Measurements from ENCODE around the gene SYNE1.

SYNE1 gene

GRCh38 chr6:152314483-152314832 is 322.7 kb downstream of the SYNE1 start:
- no peak for DNase-seq (ENCODE audit: low spot score)

DNA sequence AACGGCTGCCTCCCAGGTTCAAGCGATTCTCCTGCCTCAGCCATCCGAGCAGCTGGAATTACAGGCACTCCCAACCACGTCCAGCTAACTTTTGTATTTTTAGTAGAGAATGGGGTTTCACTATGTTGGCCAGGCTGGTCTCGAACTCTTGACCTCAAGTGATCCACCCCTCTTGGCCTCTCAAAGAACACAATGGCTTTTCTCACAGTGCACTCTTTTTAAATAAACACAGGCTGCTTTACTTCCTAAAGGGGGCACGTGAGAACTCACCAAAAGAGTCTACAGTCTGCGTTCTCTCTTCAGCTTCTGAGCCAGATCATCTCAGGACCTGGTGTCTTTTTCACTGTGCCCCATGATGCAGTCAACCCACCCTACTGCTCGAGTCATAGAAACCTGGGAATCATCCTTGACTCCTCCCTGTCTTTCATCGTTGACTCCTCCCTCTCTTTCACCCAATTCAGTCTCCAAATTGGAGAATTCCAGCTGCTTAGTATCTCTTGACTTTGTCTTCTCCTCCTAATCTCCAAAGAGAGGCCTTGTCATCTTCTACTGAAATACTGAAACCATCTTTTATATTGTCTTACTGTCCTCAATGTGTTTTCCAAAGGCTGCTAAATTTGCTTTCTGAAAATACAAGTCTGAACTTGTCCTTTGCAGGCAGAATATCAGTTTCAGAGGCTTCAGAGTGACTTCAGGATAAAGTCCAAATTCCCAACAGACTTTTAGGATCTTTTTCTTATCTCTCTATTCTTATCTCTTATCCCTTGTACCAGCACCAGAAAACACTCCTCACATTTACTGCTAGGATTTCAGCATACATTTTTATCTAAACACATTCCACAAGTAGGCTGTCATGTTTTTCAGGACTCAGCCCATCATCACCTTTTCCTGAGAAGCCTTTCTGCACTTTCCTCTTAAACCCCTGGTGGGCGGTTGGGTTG is 323.4 kb downstream of the SYNE1 start:
- DNase-seq (ENCODE audit: low spot score) = no peak

DNA sequence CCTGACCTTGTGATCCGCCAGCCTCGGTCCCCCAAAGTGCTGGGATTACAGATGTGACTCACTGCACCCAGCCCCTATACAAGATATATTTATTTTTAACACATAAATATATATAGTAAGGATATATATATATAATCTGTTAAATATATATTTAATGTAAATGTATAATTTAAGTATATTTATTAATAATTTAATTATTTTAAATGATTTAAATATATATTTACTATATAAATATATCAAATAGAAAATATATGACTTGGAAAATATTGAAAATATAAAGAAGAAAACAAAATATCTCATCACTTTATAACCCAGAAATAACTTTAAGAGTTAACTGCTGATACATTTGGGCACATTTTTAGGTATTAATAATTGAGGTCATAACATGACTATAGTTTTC is 324.7 kb downstream of the SYNE1 start:
- no peak for DNase-seq (ENCODE audit: low spot score)

GRCh38 chr6:152310371-152310954 is 326.7 kb downstream of the SYNE1 start:
- DNase-seq (ENCODE audit: low spot score) = no peak

DNA sequence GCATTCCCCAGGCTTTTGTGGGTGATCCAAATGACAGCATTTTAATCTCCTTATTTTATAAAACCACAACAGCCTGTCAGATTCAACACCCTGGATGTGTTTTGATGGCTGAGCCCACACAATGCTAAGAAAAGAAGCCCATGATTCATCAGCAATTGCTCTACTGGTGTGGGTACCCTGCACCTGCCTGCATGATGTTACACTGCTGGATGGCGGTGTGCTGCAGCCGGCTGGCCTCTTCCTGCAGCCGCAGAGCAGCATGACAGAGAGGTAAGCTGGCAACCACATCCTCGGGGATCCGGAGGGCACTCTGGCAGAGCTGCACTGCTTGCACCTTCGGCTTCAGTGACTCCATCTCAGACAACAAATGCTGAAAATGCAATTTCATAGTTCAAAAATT is 327.5 kb downstream of the SYNE1 start:
- DNase-seq (ENCODE audit: low spot score) = no peak

GRCh38 chr6:152309006-152309405 is 328.2 kb downstream of the SYNE1 start:
- DNase-seq (ENCODE audit: low spot score) = no peak

GRCh38 chr6:152308306-152308705 is 328.9 kb downstream of the SYNE1 start:
- DNase-seq (ENCODE audit: low spot score) = no peak

GRCh38 chr6:152305672-152306071 is 331.5 kb downstream of the SYNE1 start:
- DNase-seq (ENCODE audit: low spot score) = no peak

DNA sequence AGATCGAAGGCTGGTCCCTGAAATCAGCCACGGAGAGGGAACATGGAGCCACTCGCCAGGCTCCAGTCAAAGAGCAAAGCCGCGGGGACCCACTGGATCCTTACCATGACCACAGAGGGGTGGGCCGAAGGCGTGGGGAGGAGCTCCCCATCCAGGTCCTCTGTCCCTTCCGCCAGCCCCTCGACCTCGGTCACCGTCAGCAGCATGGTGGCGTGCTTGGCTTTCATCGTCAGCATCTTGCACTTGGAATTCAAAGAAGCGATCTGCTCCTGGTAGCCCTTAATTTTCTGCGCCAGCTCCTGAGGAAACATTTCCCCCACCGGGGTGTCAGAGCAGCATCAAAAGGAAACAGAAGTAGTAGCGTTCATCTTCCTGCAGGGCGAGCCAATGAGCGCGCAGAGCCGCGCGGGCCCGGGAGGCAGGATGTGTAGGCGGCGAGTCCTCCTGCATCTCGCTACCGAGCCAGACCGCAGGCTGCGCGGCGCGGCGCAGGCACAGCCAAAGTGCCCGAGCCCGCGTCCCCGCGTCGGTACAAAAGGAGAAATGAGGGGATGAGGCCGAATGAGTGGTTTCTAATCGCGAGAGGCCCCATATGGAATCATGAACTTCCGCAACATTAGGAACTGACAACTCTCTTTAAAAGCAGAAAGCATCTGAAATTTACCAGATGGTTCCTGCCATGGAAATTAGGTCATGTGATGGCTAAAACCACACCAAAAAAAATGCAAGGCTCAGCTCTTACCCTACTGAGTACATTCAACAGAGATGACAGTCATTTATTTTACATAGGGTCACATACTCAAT is 335.2 kb downstream of the SYNE1 start:
- DNase-seq (ENCODE audit: low spot score) = peak; percentile 94

- DNase-seq (ENCODE audit: low spot score) = no peak
Measured at GRCh38 chr6:152301021-152301764, 336.0 kb downstream of the SYNE1 start.

DNA sequence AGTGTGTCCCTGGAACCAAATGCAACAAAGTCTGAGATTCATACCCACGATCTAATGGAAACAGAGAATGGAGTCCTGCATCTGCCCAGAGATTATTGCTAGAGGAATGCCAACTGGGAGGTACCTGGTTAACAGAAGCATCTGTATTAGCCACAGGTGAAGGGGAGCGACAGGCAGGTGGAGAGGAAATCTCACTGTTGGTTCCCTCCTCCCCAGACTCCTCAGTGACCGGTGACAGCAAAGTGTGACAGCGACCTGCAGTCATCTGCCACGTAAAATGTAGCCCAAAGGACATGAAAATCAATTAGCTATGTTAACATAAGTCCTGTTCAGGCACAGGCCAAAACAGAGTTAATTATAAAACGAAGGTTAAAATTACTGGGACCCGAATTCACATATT is 336.6 kb downstream of the SYNE1 start:
- DNase-seq (ENCODE audit: low spot score) = no peak

DNA sequence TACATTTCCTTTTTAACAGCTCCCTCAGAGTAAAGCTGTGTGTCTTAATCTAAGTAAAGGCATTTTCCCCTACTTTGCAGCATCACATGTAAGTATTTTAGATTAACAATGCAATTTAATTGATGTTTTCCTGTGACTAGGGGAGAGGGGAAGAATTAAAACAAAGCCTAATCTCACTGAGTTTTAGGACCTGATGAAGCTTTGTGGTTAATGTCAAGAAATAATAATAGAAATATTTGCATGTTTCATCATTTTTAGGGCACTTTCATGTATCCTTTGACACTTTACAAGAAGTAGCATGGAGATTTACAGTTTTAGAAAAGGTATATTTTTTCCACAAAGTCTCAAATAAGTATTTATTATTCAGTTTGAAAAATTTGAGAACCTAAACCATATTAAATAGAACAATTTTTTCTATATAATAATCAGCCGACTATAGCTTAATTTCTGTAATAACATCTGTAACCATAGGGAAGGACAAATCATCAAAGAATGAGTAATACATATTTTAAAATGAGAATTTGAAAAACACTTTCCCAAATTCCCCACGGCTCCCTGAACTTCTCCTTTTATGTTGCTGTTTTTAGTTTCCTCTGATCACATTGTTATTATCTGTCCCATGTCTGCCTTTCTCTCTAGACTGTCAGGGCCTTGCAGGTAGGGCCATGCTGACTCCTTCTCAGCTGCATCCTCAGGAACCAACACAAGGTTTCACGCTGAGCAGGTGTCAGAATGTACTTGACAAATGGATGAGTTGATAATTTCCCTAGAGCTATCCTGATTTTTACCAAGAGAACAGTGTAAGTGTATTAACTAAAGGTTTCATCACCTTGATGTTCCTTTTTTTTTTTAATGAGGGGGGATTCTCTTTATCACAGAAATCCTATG is 338.1 kb downstream of the SYNE1 start:
- no peak for DNase-seq (ENCODE audit: low spot score)

DNA sequence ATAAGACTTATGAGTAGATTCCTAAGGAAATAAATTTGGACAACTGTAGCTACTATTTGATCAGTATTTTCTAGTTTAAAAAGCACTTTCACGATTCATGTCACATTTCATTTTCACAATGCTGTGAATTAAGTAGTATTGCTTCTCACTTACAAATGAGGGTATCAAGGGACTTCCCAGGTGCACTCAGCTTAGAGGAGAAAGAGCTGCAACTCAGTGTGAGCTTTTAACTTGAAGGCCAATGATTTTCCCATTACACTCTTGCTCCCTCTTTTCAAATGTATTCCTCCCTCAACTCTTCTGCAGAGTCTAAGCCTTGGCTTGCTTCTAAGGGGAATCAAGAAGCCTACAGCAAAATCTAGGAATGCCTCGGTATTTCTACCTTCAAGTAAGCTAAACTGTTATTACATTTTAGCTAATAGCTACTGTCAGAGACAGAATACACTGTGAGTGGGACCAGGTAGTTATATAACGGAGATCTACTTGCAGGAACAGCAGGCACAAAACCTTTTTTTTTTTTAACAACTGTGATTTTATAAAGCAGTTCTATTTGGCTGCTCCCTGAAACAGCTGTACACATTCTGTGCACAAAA is 339.0 kb downstream of the SYNE1 start:
- DNase-seq (ENCODE audit: low spot score) = no peak

GRCh38 chr6:152296648-152297376 is 340.4 kb downstream of the SYNE1 start:
- no peak for DNase-seq (ENCODE audit: low spot score)

DNA sequence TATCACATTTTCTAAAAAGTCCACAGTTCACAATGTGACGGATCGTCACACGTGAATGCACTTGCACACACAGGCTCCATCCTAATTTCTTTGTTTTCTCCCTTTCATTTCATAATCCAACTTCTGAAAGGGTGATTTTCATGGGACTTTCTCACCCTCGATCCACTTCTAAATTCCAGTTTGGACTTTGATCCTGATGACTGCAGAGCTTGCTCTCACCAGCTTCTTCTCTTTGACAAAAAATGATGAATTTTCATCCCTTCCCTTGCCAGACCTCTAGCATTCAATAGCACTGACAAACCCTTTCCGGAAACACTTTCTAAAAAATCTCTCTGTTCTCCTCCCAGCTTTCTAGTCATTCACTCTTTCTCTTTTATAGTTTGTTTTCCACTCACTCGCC is 341.2 kb downstream of the SYNE1 start:
- DNase-seq (ENCODE audit: low spot score) = no peak

GRCh38 chr6:152295346-152295745 is 341.8 kb downstream of the SYNE1 start:
- DNase-seq (ENCODE audit: low spot score) = no peak

GRCh38 chr6:152293404-152293803 is 343.8 kb downstream of the SYNE1 start:
- no peak for DNase-seq (ENCODE audit: low spot score)

DNA sequence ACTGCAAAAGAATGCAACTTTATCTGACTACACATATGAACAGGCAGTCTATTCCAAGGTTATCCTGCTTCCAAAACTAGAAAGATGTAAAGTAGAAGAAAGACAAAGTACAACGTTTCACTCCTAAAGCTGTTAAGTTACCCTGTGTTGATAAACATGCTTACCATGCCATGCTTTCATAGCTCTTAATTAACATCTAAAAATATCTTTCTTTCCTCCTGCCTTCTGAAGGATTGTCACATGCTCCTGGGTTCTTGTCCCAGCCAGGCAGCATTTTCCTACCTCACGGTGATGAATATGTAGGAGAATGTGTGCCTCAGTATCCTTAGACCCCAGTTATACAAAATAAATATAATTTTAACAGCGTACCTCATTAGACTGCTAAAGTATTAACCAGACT is 344.6 kb downstream of the SYNE1 start:
- DNase-seq (ENCODE audit: low spot score) = no peak

DNA sequence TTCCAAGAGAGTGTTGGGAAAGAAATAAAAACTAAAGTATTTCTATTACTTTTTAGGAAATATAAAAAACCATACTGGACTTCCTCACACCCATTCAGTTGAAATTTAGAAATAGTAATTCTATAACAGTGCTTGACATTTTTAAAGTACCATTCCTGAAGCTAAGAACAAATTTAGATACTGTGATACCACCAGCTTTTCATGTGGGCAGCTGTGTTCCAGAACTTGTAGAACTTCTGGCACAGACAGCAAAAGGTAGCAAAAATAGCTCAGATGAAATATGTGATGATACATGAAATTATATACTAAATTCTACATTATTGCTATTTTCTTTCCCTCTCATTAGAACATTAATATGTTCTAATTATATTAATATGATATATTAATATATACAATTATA is 346.5 kb downstream of the SYNE1 start:
- DNase-seq (ENCODE audit: low spot score) = no peak

- no peak for DNase-seq (ENCODE audit: low spot score)
Measured at GRCh38 chr6:152277826-152278329, 359.3 kb downstream of the SYNE1 start.
